ENCODE measurements around the gene FAM151B.

FAM151B gene

DNA sequence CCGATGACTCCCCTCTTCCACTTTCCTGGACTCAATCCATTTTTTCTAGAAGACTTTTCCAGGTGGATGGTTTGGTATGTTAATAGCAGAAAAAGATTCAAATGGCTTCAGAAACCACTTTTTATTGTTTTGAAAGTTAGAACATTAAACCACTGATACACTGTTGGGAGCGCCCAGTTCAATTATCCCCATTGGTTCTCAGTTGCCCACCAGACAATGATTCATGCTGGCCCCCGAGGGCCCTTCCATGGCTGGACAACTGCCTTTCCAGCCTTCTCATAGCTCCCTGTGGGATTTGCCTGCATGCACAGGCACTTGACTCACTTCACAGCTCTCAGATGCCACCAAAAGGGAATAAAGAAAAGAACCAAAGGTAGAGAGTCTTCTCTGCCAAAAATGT, 103.5 kb downstream of the FAM151B start:
- DNase-seq = no peak

DNA sequence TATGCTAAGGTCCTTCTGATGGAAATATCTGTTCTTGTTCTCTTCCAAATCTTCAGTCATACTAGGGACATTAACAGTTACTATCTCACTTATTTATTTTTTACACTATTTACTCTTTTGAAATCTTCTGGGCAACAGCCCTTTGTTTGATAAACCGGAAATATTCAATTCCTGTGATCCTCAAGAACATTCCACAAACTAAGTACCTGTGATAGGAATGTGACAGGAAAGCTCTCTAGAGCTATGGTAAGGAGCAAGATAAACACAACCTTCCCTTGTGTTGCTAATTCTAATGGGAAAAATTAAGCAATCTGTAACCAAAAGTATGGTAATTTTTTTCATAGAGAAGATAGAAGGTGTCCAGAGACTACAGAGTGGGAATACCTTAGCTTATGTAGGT, 104.2 kb downstream of the FAM151B start:
- DNase-seq = no peak

Data from stimulated activated CD4-positive, alpha-beta T cell treated with anti-CD3 and anti-CD28 coated beads, Interleukin-1b, Interleukin-23, amount 100 ng/mL, for 48 hours (primary cell).